Upper lobe of right lung (tissue), 1 donor: ENCODE measurements around the gene LRG1. TPM values are rescaled to one million over a fixed set of nuclear protein-coding genes. Genes with fewer than 3 reads are reported as not detected.

Experiments used
- ATAC-seq: fragments of 200-7000 bp; cut with Tn5 transposase; one replicate; pipeline ENCODE4 v1.9.1; 2020; ENCODE audit warnings: mild to moderate bottlenecking, moderate library complexity
- DNase-seq: peaks from one replicate; pipeline ENCODE4 v3.0.0-alpha.2; 2020
- H3K27ac ChIP-seq: fragments of 200-600 bp; one replicate; pipeline ENCODE4 v1.8.0; 2022
- H3K27me3 ChIP-seq: fragments of 200-600 bp; one replicate; pipeline ENCODE4 v1.8.0; 2022; ENCODE audit warnings: mild to moderate bottlenecking
- H3K36me3 ChIP-seq: fragments of 200-600 bp; one replicate; pipeline ENCODE4 v1.8.0; 2022
- H3K4me1 ChIP-seq: fragments of 200-600 bp; one replicate; pipeline ENCODE4 v1.8.0; 2022
- H3K4me3 ChIP-seq: fragments of 200-600 bp; one replicate; pipeline ENCODE4 v1.8.0; 2022; ENCODE audit warnings: mild to moderate bottlenecking
- H3K9me3 ChIP-seq: fragments of 200-600 bp; one replicate; pipeline ENCODE4 v1.8.0; 2022
- CTCF ChIP-seq: fragments of 200-600 bp; IDR thresholded peaks from one replicate; pipeline ENCODE4 v1.8.0; 2022; ENCODE audit warnings: antibody characterized with exemption
- intact Hi-C: fragments of 100-400 bp; cut with DNase I; formaldehyde crosslinking; loops from one replicate; pipeline ENCODE4 v1.11.0; 2022
- total RNA-seq: library from RNA; stranded (reverse); fragmentation: NEBNext Ultra II Directional; extraction: Animal tissue kit (Norgen Biotek cat#: 25700); gene quantifications from one replicate; pipeline ENCODE4 v1.2.1, GENCODE V29; 2021
- donor health status: DM: no; HTN: yes; CAD: no; lungs with severe emphysema.

The LRG1 gene
- total RNA-seq, 1 donor from 2014 or later: 15.9 TPM

DNA sequence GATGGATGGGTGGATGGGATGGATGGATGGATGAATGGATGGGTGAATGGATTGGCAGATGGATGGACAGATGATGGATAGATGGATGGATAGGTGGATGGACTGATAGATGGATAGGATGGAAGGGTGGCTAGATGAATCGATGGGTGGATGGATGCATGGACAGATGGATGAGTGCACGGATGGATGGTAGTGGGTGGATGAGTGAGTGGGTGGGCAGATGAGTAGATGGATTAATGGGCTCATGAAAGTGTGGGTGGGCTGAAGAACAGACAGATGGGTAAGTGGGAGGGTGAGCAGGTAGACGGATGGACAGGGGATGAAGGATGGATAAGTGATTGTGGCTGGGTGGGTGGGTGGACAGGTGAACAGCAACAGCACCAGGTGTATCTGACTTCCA, 13.9 kb upstream of the LRG1 start:
- no peak for TF ChIP-seq CTCF
- Histone ChIP-seq H3K9me3 (no peaks in the 10 kb centered on the region), H3K27ac (no peak overlapping the region), H3K4me1 (no peaks in the 10 kb centered on the region), H3K36me3 (peaks cover 6% of the 10 kb centered on the region), H3K27me3 (no peaks in the 10 kb centered on the region), H3K4me3 (no peak overlapping the region)
- intact Hi-C loops: no loop called here
- ATAC-seq: no peak
- no peak for DNase-seq

GRCh38 chr19:4553092-4553695, 13.4 kb upstream of the LRG1 start:
- DNase-seq (no peak), ATAC-seq (no peak)
- Histone ChIP-seq H3K27me3 (no peaks in the 10 kb centered on the region), H3K4me1 (no peaks in the 10 kb centered on the region), H3K9me3 (no peaks in the 10 kb centered on the region), H3K4me3 (no peak overlapping the region), H3K27ac (no peak overlapping the region), H3K36me3 (peaks cover 6% of the 10 kb centered on the region)
- TF ChIP-seq CTCF: no peak
- intact Hi-C loops: no loop called here

GRCh38 chr19:4552525-4552819, 12.6 kb upstream of the LRG1 start:
- no peaks in the 10 kb centered on the region for H3K27me3 ChIP-seq
- no peaks in the 10 kb centered on the region for H3K4me1 ChIP-seq
- H3K36me3 ChIP-seq: peaks cover 6% of the 10 kb centered on the region
- ATAC-seq: no peak
- no peaks in the 10 kb centered on the region for H3K9me3 ChIP-seq
- TF ChIP-seq CTCF: no peak
- no peak overlapping the region for H3K27ac ChIP-seq
- DNase-seq: no peak
- intact Hi-C loops: no loop called here
- H3K4me3 ChIP-seq: no peak overlapping the region

DNA sequence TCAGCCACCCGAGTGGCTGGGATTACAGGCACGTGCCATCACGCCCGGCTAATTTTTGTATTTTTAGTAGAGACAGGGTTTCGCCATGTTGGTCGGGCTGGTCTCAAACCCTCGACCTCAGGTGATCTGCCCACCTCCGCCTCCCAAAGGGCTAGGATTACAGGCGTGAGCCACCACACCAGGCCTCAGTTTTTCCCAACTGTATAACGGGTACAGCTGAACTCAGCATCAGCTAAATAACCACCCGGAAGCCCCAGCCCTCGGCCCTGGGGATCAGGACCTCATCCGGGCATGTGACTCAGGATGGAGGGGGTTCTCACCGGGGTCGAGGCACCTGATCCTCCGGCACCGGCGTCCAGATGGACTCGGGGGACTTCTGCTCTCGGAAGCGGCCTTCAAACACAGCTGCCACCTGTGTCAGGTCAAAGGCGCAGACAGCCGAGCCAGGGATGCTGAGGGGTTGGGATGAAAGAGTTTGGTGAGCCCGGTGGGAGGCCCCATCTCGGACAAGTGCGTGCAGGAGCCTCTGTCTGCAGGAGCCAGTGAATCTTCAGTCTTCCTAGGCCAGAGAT, 10.7 kb upstream of the LRG1 start:
- no peaks in the 10 kb centered on the region for H3K9me3 ChIP-seq
- no peaks in the 10 kb centered on the region for H3K4me1 ChIP-seq
- intact Hi-C loops: no loop called here
- no peak for DNase-seq
- no peak overlapping the region for H3K27ac ChIP-seq
- no peak overlapping the region for H3K4me3 ChIP-seq
- H3K36me3 ChIP-seq: peaks cover 6% of the 10 kb centered on the region
- TF ChIP-seq CTCF: no peak
- no peak for ATAC-seq
- H3K27me3 ChIP-seq: no peaks in the 10 kb centered on the region

GRCh38 chr19:4550018-4550417, 10.2 kb upstream of the LRG1 start:
- H3K27ac ChIP-seq: no peak overlapping the region
- H3K9me3 ChIP-seq: no peaks in the 10 kb centered on the region
- DNase-seq: no peak
- intact Hi-C loops: no loop called here
- TF ChIP-seq CTCF: no peak
- no peaks in the 10 kb centered on the region for H3K4me1 ChIP-seq
- H3K4me3 ChIP-seq: no peak overlapping the region
- ATAC-seq: no peak
- no peaks in the 10 kb centered on the region for H3K27me3 ChIP-seq
- H3K36me3 ChIP-seq: peaks cover 6% of the 10 kb centered on the region

GRCh38 chr19:4548238-4548584, 8.4 kb upstream of the LRG1 start:
- H3K27me3 ChIP-seq: no peaks in the 10 kb centered on the region
- H3K4me3 ChIP-seq: no peak overlapping the region
- TF ChIP-seq CTCF: no peak
- no peaks in the 10 kb centered on the region for H3K4me1 ChIP-seq
- intact Hi-C loops: no loop called here
- ATAC-seq (peak; percentile 2), DNase-seq (no peak)
- H3K36me3 ChIP-seq: peaks cover 6% of the 10 kb centered on the region
- no peaks in the 10 kb centered on the region for H3K9me3 ChIP-seq
- no peak overlapping the region for H3K27ac ChIP-seq
